Activated CD8-positive, alpha-beta memory T cell treated with anti-CD3 and anti-CD28 coated beads, Interleukin-2, amount 50 U/mL, for 1 hour (primary cell): ENCODE data around the gene RGL4.
"Not testable (repeated sequence)": the region's sequence is repeated elsewhere in the genome, so short reads cannot be mapped to it uniquely, and the experiment has no call there.

Experiments
- DNase-seq: peaks from one replicate; pipeline ENCODE4 v3.0.0-alpha.2; 2020; ENCODE audit errors: extremely low read depth

Gene RGL4, protein sequence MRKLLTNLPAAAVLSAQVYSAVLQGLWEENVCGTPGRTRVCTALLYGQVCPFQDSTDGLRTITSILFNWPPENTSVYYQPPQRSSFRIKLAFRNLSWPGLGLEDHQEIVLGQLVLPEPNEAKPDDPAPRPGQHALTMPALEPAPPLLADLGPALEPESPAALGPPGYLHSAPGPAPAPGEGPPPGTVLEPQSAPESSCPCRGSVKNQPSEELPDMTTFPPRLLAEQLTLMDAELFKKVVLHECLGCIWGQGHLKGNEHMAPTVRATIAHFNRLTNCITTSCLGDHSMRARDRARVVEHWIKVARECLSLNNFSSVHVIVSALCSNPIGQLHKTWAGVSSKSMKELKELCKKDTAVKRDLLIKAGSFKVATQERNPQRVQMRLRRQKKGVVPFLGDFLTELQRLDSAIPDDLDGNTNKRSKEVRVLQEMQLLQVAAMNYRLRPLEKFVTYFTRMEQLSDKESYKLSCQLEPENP

DNA sequence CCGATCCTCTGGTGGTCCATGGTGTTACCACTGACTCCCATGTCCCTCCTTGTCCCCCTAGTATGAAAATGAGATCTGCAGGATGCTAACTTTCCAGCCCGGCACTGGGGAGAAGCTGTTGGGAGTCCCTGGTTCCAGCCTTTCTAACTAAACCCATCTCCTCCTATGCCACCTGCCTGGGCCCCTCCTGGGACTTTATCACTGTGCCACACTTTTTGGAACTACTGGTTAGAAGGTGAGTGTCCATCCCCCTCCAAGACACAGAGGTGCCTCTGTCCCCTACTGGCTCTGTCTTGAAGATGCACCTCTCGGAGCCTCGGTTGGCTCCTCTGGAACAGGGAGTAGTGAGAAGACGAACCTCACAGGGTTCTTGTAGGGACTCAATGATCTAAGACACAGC lies at the start of gene RGL4:
RGL4 (plus strand) TSS at position 301 of the 400 bp plus-strand sequence. CDS start 1,018 bp downstream, outside the sequence.
- no peak for DNase-seq

DNA sequence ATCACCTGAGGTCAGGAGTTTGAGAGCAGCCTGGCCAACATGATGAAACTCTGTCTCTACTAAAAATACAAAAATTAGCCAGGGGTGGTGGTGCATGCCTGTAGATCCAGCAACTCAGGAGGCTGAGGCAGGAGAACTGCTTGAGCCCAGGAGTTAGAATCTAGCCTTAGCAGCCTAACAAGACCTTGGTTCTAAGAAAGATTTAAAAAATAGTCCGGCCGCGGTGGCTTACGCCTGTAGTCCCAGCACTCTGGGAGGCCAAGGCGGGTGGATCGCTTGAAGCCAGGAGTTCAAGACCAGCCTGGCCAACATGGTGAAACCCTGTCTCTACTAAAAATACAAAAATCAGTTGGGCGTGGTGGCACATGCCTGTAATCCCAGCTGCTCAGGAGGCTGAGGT lies 44.3 kb upstream of the RGL4 start:
- DNase-seq = not testable (repeated sequence)

- no peak for DNase-seq
Observed at GRCh38 chr22:23649071-23649501, 41.7 kb upstream of the RGL4 start.

GRCh38 chr22:23651676-23652075 lies 39.1 kb upstream of the RGL4 start:
- no peak for DNase-seq

- no peak for DNase-seq
Observed at GRCh38 chr22:23652286-23652685, 38.5 kb upstream of the RGL4 start.

- DNase-seq = no peak
Observed at GRCh38 chr22:23652711-23653110, 38.1 kb upstream of the RGL4 start.

GRCh38 chr22:23655891-23656475 lies 34.8 kb upstream of the RGL4 start:
- DNase-seq = no peak

DNA sequence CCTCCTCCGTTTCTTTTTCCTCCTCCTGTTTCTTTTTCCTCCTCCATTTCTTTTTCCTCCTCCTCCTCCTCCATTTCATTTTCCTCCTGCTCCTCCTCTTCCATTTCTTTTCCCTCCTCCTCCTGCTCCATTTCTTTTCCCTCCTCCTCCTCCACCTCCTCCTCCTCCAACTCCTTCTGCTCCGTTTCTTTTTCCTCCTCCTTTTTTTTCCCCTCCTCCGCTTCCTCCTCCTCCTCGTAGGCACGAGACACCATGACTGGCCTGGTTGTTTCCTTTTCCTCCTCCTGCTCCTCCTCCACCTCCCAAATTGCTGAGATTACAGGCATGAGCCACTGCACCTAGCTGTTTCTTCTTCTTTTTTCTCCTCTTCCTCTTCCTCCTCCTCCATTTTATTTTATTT lies 33.1 kb upstream of the RGL4 start:
- no peak for DNase-seq

- DNase-seq = not testable (repeated sequence)
Observed at GRCh38 chr22:23660381-23660780, 30.4 kb upstream of the RGL4 start.

GRCh38 chr22:23670378-23671295 lies 20.2 kb upstream of the RGL4 start:
- no peak for DNase-seq

- not testable (repeated sequence) for DNase-seq
Observed at GRCh38 chr22:23671387-23671786, 19.4 kb upstream of the RGL4 start.

DNA sequence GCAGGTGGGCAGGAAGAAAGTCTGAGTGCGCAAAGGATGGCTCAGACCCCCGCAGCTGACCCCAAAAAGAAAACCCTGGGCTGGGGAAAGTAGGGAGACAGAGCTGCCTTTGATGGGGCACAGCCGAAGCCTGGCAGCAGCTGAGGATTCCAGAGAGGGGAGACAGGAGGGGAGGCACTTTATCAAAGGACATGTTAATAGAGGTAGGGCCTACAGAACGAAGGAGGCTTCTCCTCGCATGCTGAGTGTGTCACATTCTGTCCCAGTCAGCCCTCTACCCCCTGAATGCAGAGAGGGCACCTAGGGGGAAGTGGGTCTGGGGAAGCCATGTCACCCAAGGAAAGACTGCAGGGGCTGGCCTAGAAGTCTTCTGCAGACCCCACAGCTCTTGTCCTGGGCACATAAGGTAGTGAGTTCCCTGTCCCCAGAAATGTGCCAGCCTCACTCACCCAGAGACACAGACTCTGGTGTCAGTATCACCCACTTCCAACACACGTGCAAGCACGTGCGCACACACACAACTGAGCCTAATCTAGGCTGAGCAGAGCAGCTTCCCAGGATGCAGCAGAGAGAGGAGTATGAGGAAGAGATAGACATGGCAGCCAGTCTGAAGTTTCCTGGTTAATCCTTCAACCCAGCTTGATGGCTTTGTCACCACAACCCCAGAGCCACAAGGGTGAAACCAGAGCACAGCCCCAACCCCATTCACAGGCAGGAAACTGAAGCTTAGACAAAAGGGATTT lies 18.3 kb upstream of the RGL4 start:
- not testable (repeated sequence) for DNase-seq

GRCh38 chr22:23673050-23673620 lies 17.7 kb upstream of the RGL4 start:
- DNase-seq = no peak

DNA sequence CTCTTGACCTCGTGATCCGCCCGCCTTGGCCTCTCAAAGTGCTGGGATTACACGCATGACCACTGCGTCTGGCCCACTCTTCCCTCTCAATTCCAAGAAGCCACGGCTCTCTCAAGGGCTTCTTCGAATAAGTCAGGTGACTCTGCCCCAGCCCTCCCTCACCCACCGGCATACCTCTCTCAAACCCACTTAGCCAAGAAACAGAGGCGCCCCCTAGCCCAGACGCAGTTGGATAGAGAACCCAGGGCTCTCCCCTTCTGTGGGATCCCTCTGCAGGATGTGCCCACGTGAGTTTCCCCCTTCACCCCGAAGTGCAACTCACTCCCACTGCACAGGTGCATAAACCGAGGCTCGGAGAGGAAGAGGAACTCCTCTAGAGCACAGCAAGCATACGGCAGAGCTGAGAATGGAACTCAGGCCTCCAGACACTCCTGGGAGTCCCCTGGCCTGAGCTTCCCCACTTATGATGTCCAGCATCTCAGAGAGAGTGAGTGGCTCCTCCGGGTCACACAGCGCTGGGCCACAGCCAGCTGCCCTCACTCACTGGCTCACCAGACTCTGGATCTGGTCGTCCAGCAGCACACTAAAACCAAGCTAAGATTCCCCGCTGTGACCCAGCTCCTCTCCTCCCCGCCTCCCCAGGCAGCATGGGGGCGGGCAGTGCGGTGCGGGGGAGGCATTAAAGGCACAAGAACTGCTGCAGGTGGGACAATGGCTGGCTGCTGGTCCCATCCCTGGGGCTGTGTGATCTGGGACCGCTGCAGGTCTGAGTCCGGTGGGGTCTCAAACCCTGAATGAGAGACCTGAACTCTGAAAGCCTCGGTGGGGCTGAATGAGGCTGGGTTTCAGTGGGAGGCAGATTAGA lies 16.8 kb upstream of the RGL4 start:
- no peak for DNase-seq

GRCh38 chr22:23674886-23675501 lies 15.8 kb upstream of the RGL4 start:
- not testable (repeated sequence) for DNase-seq

DNA sequence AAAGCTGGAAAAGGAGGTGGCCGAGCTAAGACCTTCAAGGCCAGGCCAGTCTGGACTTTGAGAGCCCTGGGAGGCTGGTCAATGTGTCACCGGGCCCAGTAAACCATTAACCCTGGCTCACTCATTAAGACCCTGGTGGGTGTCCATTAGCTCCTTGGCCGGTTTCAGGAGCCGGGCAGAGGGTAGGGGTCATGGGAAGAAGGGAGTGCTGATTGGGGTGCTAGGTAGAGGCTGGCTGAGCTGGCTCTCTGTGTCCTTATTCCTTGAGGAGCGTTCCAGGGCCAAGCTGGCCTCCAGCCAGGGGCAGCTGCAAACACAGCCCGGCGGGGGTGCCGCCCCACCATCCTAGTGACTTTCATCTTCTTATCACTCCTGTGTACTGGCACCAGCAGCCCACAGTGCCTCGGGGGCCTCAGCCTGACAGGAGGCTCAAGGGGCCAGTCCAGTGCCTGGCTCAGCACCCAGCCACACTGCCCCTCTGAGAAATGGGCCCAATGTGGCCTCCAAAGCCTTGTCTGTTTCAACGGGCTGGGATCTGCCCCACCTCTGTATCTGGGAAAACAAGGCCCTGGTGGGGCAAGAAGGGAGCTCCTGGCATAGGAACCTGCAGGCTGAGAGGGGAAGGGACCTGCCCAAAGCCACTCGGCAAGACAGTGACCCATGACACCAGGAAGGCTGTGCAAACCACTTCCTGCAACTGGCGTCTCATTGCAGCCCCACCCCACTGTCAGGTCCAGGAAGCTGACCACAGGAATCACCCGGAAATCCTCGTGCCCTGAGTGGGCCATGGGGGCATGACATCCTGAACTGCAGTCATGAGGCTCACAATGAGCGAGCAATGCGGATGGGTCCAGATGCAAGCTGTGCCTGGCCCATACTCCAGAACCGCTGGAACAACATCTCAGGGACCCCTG lies 15.1 kb upstream of the RGL4 start:
- DNase-seq = no peak

DNA sequence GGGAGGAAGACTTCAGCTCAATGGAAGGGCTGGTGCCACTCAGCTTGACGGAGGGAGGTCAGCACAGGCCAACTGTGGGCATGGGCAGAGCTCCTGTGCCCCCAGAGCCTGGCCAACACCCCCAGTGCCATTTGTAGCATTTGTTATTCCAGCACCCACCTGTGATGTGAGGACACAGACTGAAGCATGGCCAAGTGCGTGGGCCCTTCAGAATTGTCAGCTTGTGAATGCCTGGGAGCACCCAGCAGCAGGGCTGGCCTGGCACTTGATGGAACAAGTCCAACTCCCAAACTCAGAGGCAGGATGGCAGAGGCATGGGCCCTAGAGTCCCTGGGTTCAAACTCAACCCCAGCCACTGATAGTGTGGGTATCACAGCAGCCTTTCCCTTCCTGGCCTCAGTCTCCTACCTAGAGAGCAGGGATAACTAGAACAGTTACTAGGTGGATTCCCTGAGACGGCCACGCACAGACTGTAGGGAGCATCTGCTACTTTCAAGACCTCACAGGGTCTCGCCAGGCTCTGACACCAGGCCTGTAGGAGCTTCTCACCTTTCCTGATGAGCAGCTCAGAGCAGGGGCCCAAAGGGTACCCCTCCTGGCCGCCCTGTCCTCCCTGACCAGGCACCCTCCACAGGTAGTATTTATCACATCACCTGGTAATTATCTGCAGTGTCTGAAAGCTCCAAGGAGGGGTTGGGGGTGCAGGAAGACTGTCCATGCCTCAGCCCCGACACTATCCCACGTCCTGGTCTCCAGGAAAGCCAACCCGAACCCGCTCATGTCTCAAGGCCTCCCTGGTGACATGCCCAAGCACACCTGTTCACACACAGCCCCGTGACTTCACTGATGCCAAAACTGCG lies 13.7 kb upstream of the RGL4 start:
- DNase-seq = not testable (repeated sequence)

DNA sequence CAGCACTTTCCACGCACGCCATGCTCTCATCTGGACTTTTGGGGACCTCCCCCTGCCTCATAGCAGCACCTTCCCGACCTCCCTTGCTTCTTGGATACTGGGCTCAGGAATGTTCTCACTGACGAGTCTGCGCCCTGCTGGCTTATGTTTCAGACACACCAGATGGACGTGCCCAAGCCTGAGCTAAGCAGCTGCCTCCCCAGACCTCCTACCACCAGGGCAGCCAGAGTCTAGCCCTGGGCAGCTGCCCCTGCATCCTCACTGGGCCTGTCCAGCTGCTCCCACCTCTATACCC lies 13.2 kb upstream of the RGL4 start:
- no peak for DNase-seq
